Neural cell (in vitro differentiated cells): Measurements from ENCODE around the gene PRAMEF6. TPM values are rescaled to one million over a fixed set of nuclear protein-coding genes. Genes with fewer than 3 reads are reported as not detected.
"Not testable (repeated sequence)": the region's sequence is repeated elsewhere in the genome, so short reads cannot be mapped to it uniquely, and the experiment has no call there.

Experiments used
- H2AFZ ChIP-seq: fragments of 200-600, 300-800 bp; sonication (generic), shearing (Covaris generic); 2 replicates; pipeline ENCODE4 v1.6.0; 2014; ENCODE audit warnings: low read depth, mild to moderate bottlenecking, antibody characterized with exemption, low read length, moderate library complexity
- H3F3A ChIP-seq: fragments of 200-600 bp; shearing (Covaris generic); 2 replicates; pipeline ENCODE4 v1.6.1; 2016; ENCODE audit warnings: mild to moderate bottlenecking, moderate library complexity, mixed read lengths, antibody characterized with exemption, low read length; ENCODE audit not compliant: insufficient read depth, poor library complexity, severe bottlenecking
- H3K27ac ChIP-seq: fragments of 200-600, 300-800 bp; sonication (generic), shearing (Covaris generic); 2 replicates; pipeline ENCODE4 v1.5.1; 2014; ENCODE audit warnings: mild to moderate bottlenecking, low read length, moderate library complexity
- H3K27me3 ChIP-seq: fragments of 300-800, 200-600 bp; sonication (generic), shearing (Covaris generic); 2 replicates; pipeline ENCODE4 v1.6.0; 2014; ENCODE audit warnings: mild to moderate bottlenecking, low read depth, low read length, moderate library complexity; ENCODE audit not compliant: insufficient read depth
- H3K36me3 ChIP-seq: fragments of 300-800, 200-600 bp; sonication (generic), shearing (Covaris generic); 2 replicates; pipeline ENCODE4 v1.5.1; 2014; ENCODE audit warnings: mild to moderate bottlenecking, antibody characterized with exemption, low read length, moderate library complexity; ENCODE audit not compliant: insufficient read depth
- H3K4me2 ChIP-seq: fragments of 300-800, 200-600 bp; sonication (generic), shearing (Covaris generic); 2 replicates; pipeline ENCODE4 v1.6.0; 2014; ENCODE audit warnings: mild to moderate bottlenecking, low read length
- H3K4me3 ChIP-seq: fragments of 300-800, 200-600 bp; sonication (generic), shearing (Covaris generic); 2 replicates; pipeline ENCODE4 v1.5.1; 2014; ENCODE audit warnings: mild to moderate bottlenecking, low read length, moderate library complexity
- H3K79me2 ChIP-seq: fragments of 200-600 bp; shearing (Covaris generic); replicated peaks from 2 replicates; pipeline ENCODE4 v1.6.0; 2014; ENCODE audit warnings: mild to moderate bottlenecking, low read length, moderate library complexity; ENCODE audit not compliant: insufficient read depth
- H3K9ac ChIP-seq: fragments of 300-800, 200-600 bp; sonication (generic), shearing (Covaris generic); 2 replicates; pipeline ENCODE4 v1.6.1; 2016; ENCODE audit warnings: mild to moderate bottlenecking, low read length, mixed read lengths
- H3K9me2 ChIP-seq: fragments of 200-600 bp; shearing (Covaris generic); 2 replicates; pipeline ENCODE4 v1.6.1; 2016; ENCODE audit warnings: mild to moderate bottlenecking, low read length, mixed read lengths; ENCODE audit not compliant: insufficient read depth
- H3K9me3 ChIP-seq: fragments of 200-600, 300-800 bp; sonication (generic), shearing (Covaris generic); 2 replicates; pipeline ENCODE4 v1.6.1; 2016; ENCODE audit warnings: mild to moderate bottlenecking, mixed run types, low read length, moderate library complexity, mixed read lengths
- H4K20me1 ChIP-seq: fragments of 200-600 bp; shearing (Covaris generic); 2 replicates; pipeline ENCODE4 v1.6.1; 2016; ENCODE audit warnings: mild to moderate bottlenecking, mixed run types; ENCODE audit not compliant: insufficient read depth
- polyA minus RNA-seq: library from RNA; depleted of rRNA, polyadenylated mRNA; stranded (reverse); fragments of >200 nt; gene quantifications from 2 replicates; pipeline ENCODE4 v1.2.3, GENCODE V29; 2014
- polyA plus RNA-seq: library from polyadenylated mRNA; depleted of rRNA; stranded (reverse); fragments of >200 nt; gene quantifications from 2 replicates; pipeline ENCODE4 v1.2.3, GENCODE V29; 2014

Gene PRAMEF6
- polyA plus RNA-seq (not detected in 2 replicates), polyA minus RNA-seq (not detected in 2 replicates)

DNA sequence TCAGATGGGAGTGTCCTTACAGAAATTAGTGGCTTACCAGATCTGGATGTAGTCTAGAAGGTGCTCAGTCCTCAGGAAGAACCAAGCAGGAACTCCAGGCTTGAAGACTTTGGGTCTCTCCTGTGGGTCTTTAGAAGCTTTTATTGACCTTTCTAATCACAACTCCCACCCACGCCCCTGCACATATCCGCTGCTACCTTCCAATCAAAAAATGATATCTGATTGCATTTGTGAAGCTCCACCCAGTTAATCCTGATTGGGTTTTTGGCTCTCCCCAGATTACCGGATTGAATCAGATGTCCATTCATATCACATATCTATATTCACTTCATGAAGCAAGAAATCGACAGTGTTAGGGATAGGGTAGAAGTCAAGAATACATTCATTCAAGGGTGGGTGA lies at the start of gene PRAMEF6:
Gene PRAMEF6, minus strand, starts transcription at position 101 of the 400 bp plus-strand sequence. CDS start 5,062 bp downstream, outside the sequence.
- H3K27ac ChIP-seq, H3K9me3 ChIP-seq, H3K4me3 ChIP-seq, H3K9me2 ChIP-seq, H3K36me3 ChIP-seq, H3K9ac ChIP-seq, H3K79me2 ChIP-seq, H3F3A ChIP-seq, H4K20me1 ChIP-seq, H2AFZ ChIP-seq, H3K4me2 ChIP-seq, H3K27me3 ChIP-seq: not testable (repeated sequence)

GRCh38 chr1:12924368-12924767 lies 23.0 kb downstream of the PRAMEF6 start:
- not testable (repeated sequence) for H3K9me3 ChIP-seq, H3K4me2 ChIP-seq, H3F3A ChIP-seq, H3K27ac ChIP-seq, H3K9ac ChIP-seq, H2AFZ ChIP-seq, H3K79me2 ChIP-seq, H3K36me3 ChIP-seq, H3K27me3 ChIP-seq, H3K4me3 ChIP-seq, H4K20me1 ChIP-seq, H3K9me2 ChIP-seq

DNA sequence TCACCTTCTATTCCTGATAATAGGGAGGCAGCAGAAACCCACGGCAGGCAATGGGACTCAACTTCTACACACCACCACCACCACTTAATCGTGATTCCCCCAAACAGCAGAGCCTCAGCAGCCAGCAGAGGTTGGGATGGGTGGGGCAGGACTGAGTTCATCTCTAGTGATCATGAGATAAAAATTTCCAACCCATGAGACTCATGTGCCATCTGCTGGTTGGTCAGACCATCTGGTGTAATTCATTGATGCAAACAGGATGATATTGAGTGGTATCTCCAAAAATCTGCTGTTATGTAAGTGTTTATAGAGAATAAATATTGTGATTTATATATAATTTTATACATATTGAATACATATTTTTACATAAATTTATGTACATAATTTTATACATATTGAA lies 25.6 kb downstream of the PRAMEF6 start:
- H3K9me3 ChIP-seq, H4K20me1 ChIP-seq, H3K27me3 ChIP-seq, H3K9me2 ChIP-seq, H3K27ac ChIP-seq, H3F3A ChIP-seq, H2AFZ ChIP-seq, H3K36me3 ChIP-seq, H3K4me2 ChIP-seq, H3K4me3 ChIP-seq, H3K9ac ChIP-seq, H3K79me2 ChIP-seq: not testable (repeated sequence)

DNA sequence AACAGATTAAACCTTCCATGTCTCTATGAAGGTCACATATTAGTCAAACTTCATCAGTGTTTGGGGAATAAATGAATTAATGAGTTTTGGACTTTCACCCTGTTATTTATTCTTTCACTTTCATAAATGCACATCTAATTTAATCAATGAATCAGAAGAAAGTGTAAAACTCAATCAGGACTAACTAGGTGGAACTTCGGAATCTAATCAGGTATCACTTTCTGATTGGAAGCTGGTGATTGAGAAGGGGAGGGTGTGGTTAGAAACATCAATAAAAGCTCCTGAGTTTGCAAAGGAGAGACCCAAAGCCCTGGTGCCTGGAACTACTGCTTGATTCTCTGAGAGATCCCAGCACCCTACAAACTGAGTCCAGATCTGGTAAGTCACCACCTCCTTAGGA lies 31.1 kb downstream of the PRAMEF6 start, which contains the start of gene PRAMEF7:
Gene PRAMEF7, plus strand, starts transcription at position 301 of the 400 bp plus-strand sequence. CDS start 1,083 bp downstream, outside the sequence.
- H3K27me3 ChIP-seq, H3K4me2 ChIP-seq, H3F3A ChIP-seq: not testable (repeated sequence)

DNA sequence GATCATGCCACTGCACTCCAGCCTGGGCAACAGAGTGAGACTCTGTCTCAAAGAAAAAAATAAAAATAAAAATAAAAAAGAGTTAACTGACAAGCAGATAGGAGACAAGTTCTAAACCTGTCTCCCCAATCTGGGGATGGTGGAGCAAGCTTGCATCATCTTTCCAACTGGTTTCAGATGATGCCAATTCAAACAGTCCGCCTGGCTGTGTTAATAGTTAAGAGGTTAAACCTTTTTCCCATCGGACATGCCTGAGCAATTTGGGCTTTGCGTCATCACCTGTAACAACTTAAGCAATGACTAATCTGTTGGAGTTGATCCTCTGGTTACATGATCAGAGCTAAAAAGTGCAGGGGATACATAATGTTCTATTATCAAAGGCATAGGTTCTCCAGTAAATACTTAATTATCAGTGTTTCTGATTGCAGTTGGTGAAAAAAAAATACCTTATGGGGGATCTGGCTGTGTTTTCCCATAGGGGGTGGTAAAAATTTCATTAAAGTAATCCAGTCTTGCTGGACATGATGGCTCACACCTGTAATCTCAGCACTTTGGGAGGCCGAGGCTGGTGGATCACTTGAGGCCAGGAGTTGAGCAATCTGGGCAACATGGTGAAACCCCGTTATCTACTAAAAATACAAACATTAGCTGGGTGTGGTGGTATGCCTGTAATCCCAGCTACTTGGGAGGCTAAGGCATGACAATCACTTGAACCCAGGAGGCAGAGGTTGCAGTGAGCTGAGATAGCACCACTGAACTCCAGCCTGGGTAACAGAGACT lies 43.4 kb downstream of the PRAMEF6 start:
- H3K9ac ChIP-seq, H3K36me3 ChIP-seq, H3K4me3 ChIP-seq, H3F3A ChIP-seq, H3K9me2 ChIP-seq, H3K27me3 ChIP-seq, H3K79me2 ChIP-seq, H2AFZ ChIP-seq, H3K4me2 ChIP-seq, H3K9me3 ChIP-seq, H4K20me1 ChIP-seq, H3K27ac ChIP-seq: not testable (repeated sequence)

More for the DNA sequence above, 31.1 kb downstream of the PRAMEF6 start, which contains the start of gene PRAMEF7:
- H3K9ac ChIP-seq, H3K27ac ChIP-seq, H3K4me3 ChIP-seq, H3K9me2 ChIP-seq, H3K79me2 ChIP-seq, H4K20me1 ChIP-seq, H2AFZ ChIP-seq, H3K9me3 ChIP-seq, H3K36me3 ChIP-seq: not testable (repeated sequence)

DNA sequence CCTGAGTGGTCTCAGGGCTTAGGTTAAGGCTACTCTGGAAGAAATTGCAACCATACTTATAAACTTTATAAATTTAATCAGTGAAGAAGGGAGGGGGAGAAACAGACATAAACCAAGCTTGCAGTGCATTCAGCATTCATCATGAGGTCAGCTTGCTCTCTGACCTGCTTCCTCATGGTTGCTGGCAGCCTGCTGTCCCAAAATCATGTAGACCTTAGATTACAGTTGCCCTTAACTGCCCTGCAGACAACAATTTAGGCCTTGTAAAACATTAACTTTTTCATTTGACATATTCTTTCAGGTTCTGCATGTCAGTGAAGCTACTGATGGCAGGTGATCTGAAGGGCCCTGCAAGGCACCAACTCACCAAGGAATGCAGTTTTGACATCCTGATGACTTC lies 48.2 kb downstream of the PRAMEF6 start:
- H3K27ac ChIP-seq, H3K27me3 ChIP-seq, H3K36me3 ChIP-seq, H2AFZ ChIP-seq, H3K4me3 ChIP-seq, H3K9me3 ChIP-seq, H4K20me1 ChIP-seq, H3K4me2 ChIP-seq, H3F3A ChIP-seq, H3K9ac ChIP-seq, H3K79me2 ChIP-seq, H3K9me2 ChIP-seq: not testable (repeated sequence)

- H3K9me2 ChIP-seq, H3K79me2 ChIP-seq, H3K27ac ChIP-seq, H3F3A ChIP-seq, H3K36me3 ChIP-seq, H3K4me2 ChIP-seq, H3K9me3 ChIP-seq, H3K27me3 ChIP-seq, H4K20me1 ChIP-seq, H3K4me3 ChIP-seq, H3K9ac ChIP-seq, H2AFZ ChIP-seq: not testable (repeated sequence)
Measured at GRCh38 chr1:12898170-12898569, 49.2 kb downstream of the PRAMEF6 start, which contains the start of gene PRAMEF10. PRAMEF10 (minus strand) TSS chr1:12898270; CDS start chr1:12895847, 2,423 bp downstream.
